MCF 10A (cell line): ENCODE results near the gene CAMSAP2. TPM values are rescaled to one million over a fixed set of nuclear protein-coding genes. Genes with fewer than 3 reads are reported as not detected.

Experiments
- BruUV-seq: library from RNA; stranded (reverse); fragments of 400-500 nt; replicated peaks from 2 replicates; lab custom pipeline; 2021; lab: Mats Ljungman, UMichigan
- CTCF ChIA-PET: fragments of 300-600 bp; sonication (Branson Sonifier 250); formaldehyde crosslinking; extraction: SDS; loops from one replicate; lab custom pipeline; 2021; ENCODE audit warnings: antibody characterized with exemption, inconsistent platforms; lab: Yijun Ruan, JAX
- POLR2A ChIA-PET: fragments of 300-600, 350-650 bp; sonication (Branson Sonifier 250); formaldehyde crosslinking; extraction: SDS; loops from one replicate; lab custom pipeline; 2020; ENCODE audit warnings: antibody characterized with exemption, inconsistent platforms; lab: Yijun Ruan, JAX
- DNase-seq: peaks from one replicate; pipeline ENCODE4 v3.0.0-alpha.2; 2018; ENCODE audit not compliant: unreplicated experiment
- H3K27ac Mint-ChIP-seq: one replicate; pipeline ENCODE4 v1.8.0; 2022; ENCODE audit warnings: mild to moderate bottlenecking, low read depth, mixed read lengths; ENCODE audit not compliant: unreplicated experiment
- H3K27me3 Mint-ChIP-seq: one replicate; pipeline ENCODE4 v1.8.0; 2022; ENCODE audit warnings: mixed read lengths; ENCODE audit not compliant: insufficient read depth, unreplicated experiment
- H3K36me3 Mint-ChIP-seq: one replicate; pipeline ENCODE4 v1.8.0; 2022; ENCODE audit warnings: mild to moderate bottlenecking, moderate library complexity, mixed read lengths; ENCODE audit not compliant: insufficient read depth, unreplicated experiment
- H3K4me1 Mint-ChIP-seq: one replicate; pipeline ENCODE4 v1.8.0; 2022; ENCODE audit warnings: mixed read lengths; ENCODE audit not compliant: insufficient read depth, unreplicated experiment
- H3K4me3 Mint-ChIP-seq: one replicate; pipeline ENCODE4 v1.8.0; 2022; ENCODE audit warnings: mild to moderate bottlenecking, moderate library complexity, mixed read lengths; ENCODE audit not compliant: unreplicated experiment
- H3K9me3 Mint-ChIP-seq: one replicate; pipeline ENCODE4 v1.8.0; 2022; ENCODE audit warnings: mixed read lengths; ENCODE audit not compliant: unreplicated experiment
- CTCF ChIP-seq: fragments of 200-600 bp; IDR thresholded peaks from one replicate; pipeline ENCODE4 v1.8.0; 2022; ENCODE audit warnings: antibody characterized with exemption, mild to moderate bottlenecking; ENCODE audit not compliant: unreplicated experiment
- intact Hi-C: fragments of 100-400 bp; cut with micrococcal nuclease; formaldehyde crosslinking; loops from 2 replicates; pipeline ENCODE4 v1.14.1; 2022
- total RNA-seq: library from RNA; stranded (reverse); gene quantifications from 2 replicates; pipeline ENCODE4 v1.2.3, GENCODE V29; 2022

The CAMSAP2 gene
- total RNA-seq, 1 experiment from 2014 or later, result 209 TPM

- ChIA-PET POLR2A (interaction anchor here (0.6 to 1.6 kb wide), 3 partner anchors 12 to 228 kb away, joined by 3 to 5 read pairs (median 5); no protein-coding TSS in a partner anchor), CTCF (interaction anchor here (0.6 to 1.0 kb wide), 3 partner anchors 11 to 323 kb away, joined by 3 to 4 read pairs (median 4); no protein-coding TSS in a partner anchor)
- Mint-ChIP-seq H3K4me1 (no peaks in the 10 kb centered on the region), H3K9me3 (no peaks in the 10 kb centered on the region), H3K36me3 (peaks cover 77% of the 10 kb centered on the region), H3K27me3 (no peaks in the 10 kb centered on the region), H3K4me3 (no peak overlapping the region), H3K27ac (peak overlapping the region; percentile 9)
- no TSS peak for BruUV-seq
- DNase-seq, result no peak
- intact Hi-C loops, result no loop called here
- TF ChIP-seq CTCF, result no peak
Measured at GRCh38 chr1:200862713-200863415, 124.2 kb downstream of the CAMSAP2 start.

- no TSS peak for BruUV-seq
- H3K9me3 Mint-ChIP-seq, result no peaks in the 10 kb centered on the region
- intact Hi-C loops, result no loop called here
- no peak overlapping the region for H3K4me3 Mint-ChIP-seq
- peaks cover 62% of the 10 kb centered on the region for H3K36me3 Mint-ChIP-seq
- no peak for TF ChIP-seq CTCF
- no peak for DNase-seq
- no peak overlapping the region for H3K27ac Mint-ChIP-seq
- ChIA-PET CTCF (interaction anchor here (0.5 to 2.3 kb wide), 15 partner anchors 11 to 358 kb away, joined by 3 to 7 read pairs (median 4); partner anchors contain the start of gene INAVA), POLR2A (interaction anchor here (0.6 to 1.9 kb wide), 6 partner anchors 13 to 100 kb away, joined by 3 to 6 read pairs (median 4); no protein-coding TSS in a partner anchor)
- H3K4me1 Mint-ChIP-seq, result no peaks in the 10 kb centered on the region
- H3K27me3 Mint-ChIP-seq, result no peaks in the 10 kb centered on the region
Measured at GRCh38 chr1:200866116-200866515, 127.4 kb downstream of the CAMSAP2 start.

- H3K4me3 Mint-ChIP-seq, result no peak overlapping the region
- no peaks in the 10 kb centered on the region for H3K9me3 Mint-ChIP-seq
- POLR2A ChIA-PET, result interaction anchor here (0.6 to 1.9 kb wide), 6 partner anchors 13 to 100 kb away, joined by 3 to 6 read pairs (median 4); no protein-coding TSS in a partner anchor
- H3K27ac Mint-ChIP-seq, result no peak overlapping the region
- TF ChIP-seq CTCF, result no peak
- CTCF ChIA-PET, result interaction anchor here (0.5 to 2.3 kb wide), 12 partner anchors 11 to 358 kb away, joined by 3 to 7 read pairs (median 4); partner anchors contain the start of gene INAVA
- intact Hi-C loops, result no loop called here
- H3K36me3 Mint-ChIP-seq, result peaks cover 58% of the 10 kb centered on the region
- H3K27me3 Mint-ChIP-seq, result no peaks in the 10 kb centered on the region
- no peaks in the 10 kb centered on the region for H3K4me1 Mint-ChIP-seq
- BruUV-seq, result no TSS peak
- DNase-seq, result no peak
Measured at GRCh38 chr1:200866521-200866920, 127.8 kb downstream of the CAMSAP2 start.
